Pulmonary artery endothelial cell (primary cell): ENCODE results near the gene EIF4ENIF1. TPM values are rescaled to one million over a fixed set of nuclear protein-coding genes. Genes with fewer than 3 reads are reported as not detected.
"Not testable (repeated sequence)": the region's sequence is repeated elsewhere in the genome, so short reads cannot be mapped to it uniquely, and the experiment has no call there.

ENCODE experiments used
- DNase-seq: peaks from one replicate; pipeline ENCODE4 v3.0.0-alpha.2; 2011; ENCODE audit warnings: low read depth, low spot score
- total RNA-seq: library from RNA; depleted of rRNA; stranded (reverse); fragments of >200 nt; gene quantifications from 2 replicates; pipeline ENCODE4 v1.2.3, GENCODE V29; 2014

EIF4ENIF1 gene, protein sequence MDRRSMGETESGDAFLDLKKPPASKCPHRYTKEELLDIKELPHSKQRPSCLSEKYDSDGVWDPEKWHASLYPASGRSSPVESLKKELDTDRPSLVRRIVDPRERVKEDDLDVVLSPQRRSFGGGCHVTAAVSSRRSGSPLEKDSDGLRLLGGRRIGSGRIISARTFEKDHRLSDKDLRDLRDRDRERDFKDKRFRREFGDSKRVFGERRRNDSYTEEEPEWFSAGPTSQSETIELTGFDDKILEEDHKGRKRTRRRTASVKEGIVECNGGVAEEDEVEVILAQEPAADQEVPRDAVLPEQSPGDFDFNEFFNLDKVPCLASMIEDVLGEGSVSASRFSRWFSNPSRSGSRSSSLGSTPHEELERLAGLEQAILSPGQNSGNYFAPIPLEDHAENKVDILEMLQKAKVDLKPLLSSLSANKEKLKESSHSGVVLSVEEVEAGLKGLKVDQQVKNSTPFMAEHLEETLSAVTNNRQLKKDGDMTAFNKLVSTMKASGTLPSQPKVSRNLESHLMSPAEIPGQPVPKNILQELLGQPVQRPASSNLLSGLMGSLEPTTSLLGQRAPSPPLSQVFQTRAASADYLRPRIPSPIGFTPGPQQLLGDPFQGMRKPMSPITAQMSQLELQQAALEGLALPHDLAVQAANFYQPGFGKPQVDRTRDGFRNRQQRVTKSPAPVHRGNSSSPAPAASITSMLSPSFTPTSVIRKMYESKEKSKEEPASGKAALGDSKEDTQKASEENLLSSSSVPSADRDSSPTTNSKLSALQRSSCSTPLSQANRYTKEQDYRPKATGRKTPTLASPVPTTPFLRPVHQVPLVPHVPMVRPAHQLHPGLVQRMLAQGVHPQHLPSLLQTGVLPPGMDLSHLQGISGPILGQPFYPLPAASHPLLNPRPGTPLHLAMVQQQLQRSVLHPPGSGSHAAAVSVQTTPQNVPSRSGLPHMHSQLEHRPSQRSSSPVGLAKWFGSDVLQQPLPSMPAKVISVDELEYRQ
- 10.9 and 13.4 TPM in 2 replicates for total RNA-seq

DNA sequence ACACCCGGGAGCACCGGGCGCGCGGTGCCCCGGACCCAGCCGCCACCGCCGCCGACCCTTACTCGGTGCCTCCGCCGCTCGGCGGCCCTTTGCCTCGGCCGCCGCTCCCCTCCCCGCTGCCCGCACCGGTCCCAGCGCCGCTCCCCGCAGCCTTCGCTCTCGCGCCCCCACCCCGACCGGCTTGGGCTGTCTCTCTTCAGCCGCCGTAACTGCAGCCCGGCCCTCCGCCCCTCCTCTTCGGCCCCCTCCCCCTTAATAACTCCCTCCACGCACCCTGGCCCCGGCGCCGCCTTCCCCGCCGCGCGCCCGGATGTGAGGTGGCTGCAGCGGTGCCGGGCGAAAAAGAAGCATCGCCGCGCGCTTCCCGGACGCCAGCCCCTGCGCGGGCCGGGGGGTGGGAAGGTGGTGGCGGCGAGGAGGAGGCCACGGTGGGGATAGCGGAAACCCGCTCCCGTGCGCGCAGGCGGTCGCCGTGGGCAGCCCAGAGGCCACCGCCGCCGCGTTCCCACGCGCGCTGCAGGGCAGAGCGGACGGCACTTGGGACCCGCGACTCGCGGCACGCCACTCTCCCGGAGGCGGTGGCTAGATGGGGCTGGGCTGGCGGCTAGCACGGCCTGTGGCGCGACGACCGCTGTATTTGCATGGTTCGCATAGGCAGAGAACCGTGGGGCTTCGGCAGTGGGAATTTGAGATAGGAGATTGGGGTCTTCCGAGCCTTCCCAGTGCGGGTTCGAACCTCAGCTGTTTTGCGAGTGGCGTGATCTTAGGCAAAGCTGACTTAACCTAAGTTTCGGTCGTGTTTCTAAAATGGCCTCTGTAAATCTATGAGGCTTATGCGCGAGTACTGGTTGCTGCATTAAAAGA, at the start of gene EIF4ENIF1:
Gene EIF4ENIF1, minus strand, starts transcription at position 211 of the 864 bp plus-strand sequence. CDS start 1,124 bp downstream, outside the sequence.
- peak; percentile 60 for DNase-seq

DNA sequence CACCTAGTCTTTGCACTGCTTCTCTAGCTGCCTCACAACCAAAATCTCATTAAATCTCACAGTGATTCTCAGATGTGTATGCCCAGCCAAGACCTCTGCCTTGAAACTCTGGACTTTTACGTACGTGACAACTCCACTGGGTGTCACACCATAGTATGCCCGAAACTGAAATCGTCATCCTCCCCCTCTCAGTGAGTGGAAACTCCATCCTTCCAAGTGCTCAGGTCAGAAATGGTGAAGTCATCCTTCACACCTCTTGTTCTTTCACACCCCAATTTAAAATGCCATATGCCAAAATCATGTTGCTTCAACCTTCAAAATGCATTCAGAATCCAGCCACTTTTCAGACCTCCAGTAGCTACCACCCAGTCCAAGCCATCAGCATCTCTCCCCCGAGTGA, 49.2 kb upstream of the EIF4ENIF1 start:
- DNase-seq: no peak

DNA sequence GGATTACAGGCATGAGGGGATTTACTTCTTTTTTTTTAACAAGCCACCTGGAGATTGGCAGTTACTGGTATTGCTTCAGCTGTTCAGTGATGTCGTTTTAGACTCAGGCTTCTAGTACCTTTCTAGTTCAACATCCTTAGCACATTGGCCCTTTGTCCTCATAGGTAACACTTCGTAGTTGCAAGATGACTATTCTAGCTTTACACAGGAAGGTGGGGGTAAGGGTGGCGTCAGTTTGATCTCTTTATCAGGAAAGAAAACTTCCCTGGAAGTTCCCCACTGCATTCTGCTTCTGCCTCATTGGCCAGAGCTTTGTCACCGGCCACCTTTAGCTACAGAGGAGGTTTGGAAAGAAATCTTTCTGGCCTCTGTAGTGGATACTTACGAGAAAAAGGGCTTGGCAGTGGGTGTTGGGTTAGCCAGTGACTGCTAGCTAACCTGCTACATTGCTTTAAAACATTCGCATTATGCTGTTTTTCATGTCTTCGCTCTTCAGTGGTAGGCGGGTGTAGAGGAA, 47.4 kb upstream of the EIF4ENIF1 start:
- no peak for DNase-seq

DNA sequence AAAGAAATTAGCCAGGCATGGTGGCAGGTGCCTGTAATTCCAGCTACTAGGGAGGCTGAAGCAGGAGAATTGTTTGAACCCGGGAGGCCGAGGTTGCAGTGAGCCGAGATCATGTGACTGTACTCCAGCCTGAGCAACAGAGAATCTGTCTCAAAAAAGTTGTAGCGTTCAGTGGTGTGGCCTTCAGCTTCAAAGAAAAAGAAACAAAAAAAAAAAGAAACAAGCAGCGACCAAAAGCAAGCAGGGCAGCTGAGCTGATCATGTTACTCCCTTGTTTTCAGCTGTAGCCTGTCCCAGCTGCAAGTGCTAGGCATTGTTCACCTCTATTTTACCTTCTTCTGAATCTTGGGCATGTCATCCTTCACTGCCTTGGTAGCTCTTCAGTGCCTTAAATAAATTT, 43.7 kb upstream of the EIF4ENIF1 start:
- no peak for DNase-seq

DNA sequence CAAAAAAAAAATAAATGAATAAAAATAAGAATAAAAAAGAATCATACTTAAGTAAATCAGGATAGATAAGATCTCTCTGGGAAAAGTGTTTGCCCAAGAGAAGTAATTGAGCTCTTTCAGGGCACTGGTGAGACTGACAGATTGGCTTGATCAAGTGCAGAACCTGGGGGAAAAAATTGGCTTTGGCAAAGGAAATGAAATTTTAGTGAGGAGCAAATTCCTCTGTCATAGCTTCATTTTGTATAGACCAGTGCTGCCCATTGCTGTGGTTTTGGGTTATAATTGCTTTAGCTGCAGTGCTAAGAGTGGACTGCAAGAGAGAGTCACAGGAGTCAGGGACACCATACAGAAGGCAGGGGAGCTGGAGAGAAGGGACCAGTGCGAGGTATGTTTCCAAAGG, 42.4 kb upstream of the EIF4ENIF1 start:
- DNase-seq: no peak

DNA sequence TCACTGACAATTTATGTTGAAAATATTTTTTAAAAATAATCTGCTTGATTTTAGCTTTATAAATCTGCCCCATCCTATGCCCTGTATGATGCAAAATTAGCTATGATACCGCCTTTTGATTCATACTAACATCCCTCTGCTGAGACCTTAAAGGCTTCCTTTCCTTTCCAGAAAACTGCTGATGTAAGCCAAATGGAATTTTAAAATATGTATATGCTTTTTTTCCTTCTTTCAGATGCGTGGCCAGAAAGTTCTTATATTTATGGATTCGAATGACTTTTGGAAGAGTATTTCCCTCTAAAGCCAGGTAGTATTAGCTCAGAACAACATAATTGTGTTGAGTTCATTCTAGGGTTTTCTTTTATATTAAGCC, 41.2 kb upstream of the EIF4ENIF1 start:
- no peak for DNase-seq

DNA sequence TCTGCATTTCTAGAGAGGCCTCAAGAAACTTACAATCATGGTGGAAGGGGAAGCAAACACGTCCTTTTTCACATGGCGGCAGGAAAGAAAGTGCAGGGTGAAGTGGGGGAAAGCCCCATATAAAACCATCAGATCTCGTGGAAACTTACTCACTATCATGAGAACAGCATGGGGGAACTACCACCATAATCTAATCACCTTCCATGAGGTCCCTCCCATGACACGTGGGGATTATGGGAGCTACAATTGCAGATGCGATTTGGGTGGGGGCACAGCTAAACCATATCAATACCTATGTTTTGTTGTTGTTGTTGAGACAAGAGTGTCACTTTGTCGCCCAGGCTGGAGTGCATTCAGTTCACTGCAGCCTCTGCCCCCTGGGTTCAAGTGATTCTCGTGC, 36.6 kb upstream of the EIF4ENIF1 start:
- no peak for DNase-seq

DNA sequence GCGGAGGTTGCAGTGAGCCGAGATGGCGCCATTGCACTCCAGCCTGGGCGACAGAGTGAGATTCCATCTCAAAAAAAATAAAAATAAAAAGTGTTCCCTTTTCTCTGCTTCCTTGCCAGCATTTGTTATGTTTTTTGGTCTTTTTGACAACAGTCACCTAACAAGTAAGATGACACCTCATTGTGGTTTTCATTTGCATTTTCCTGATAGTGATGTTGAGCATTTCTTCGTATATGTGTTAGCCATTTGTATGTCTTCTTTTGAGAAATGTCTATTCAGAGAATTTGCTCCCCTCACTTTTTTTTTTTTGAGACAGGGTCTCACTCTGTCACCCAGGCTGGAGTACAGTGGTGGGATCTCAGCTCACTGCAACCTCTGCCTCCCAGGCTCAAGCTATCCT, 34.5 kb upstream of the EIF4ENIF1 start:
- not testable (repeated sequence) for DNase-seq

DNA sequence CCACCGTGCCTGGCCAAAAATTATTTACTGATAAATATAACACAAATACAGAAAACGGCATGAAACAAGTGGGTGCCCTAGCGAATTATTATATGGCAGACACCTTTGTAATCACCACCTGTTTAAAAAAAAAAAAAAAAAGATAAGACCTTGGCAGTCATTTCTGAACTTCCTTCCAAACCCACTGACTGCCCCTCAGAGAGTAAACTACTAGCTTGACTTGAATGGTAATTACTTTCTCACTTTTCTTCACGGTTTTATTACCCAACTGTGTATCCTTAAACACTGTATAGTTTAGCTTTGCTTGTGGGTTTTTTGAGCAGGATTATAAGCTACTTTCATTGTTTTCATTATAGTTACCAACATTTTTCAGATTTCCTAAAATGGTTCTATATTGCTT, 30.4 kb upstream of the EIF4ENIF1 start:
- no peak for DNase-seq

DNA sequence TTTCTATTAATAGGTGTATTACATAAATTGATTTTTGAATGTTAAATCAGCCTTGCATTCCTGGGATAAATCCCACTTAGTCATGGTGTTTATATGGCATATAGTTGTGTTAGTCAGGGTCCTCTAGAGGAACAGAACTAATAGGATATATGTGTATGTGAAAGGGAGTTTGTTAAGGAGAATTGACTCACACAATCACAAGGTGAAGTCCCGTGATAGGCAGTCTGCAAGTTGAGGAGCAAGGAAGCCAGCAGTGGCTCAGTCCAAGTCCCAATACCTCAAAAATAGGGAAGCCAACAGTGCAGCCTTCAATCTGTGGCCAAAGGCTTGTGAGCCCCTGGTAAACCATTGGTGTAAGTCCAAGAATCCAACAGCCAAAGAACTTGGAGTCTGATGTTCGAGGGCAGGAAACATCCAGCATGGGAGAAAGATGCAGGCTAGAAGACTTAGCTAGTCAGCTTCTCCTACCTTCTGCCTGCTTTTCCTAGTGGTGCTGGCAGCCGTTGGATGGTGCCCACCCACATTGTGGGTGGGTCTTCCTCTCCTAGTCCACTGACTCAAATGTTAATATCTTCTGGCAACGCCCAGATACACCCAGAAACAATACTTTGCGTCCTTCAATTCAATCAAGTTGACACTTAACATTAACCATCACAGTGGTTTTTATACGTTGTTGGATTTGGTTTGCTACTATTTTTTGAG, 19.6 kb upstream of the EIF4ENIF1 start:
- no peak for DNase-seq

DNA sequence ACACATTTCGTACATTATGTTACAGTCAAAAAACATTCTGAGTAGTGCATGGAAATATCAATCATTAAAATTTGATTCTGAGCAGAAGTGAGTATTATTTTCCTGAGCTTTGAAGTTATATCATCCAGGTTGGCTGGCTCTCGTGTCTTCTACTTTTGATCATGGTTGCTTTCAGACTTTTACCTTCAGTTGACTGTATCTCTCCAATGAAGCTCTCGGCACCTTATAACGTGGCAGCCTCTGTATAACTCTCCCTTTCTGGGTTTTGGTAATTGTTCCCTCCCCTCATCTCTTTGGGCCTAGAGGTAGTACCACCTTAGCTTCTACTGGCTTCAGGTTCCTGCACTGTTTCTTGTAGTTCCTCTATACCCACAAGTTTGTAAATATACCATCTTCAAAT, 18.9 kb upstream of the EIF4ENIF1 start:
- DNase-seq: no peak

DNA sequence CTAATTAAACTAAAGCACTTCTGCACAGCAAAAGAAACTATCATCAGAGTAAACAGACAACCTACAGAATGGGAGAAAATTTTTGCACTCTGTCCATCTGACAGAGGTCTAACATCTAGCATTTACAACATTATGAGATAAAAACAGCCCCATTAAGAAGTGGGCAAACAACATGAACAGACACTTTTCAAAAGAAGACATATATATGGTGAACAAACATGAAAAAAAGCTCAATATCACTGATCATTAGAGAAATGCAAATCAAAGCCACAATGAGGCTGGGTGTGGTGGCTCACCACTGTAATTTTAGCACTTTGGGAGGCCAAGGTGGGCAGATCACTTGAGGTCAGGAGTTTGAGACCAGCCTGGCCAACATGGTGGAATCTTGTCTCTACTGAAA, 17.9 kb upstream of the EIF4ENIF1 start:
- not testable (repeated sequence) for DNase-seq

DNA sequence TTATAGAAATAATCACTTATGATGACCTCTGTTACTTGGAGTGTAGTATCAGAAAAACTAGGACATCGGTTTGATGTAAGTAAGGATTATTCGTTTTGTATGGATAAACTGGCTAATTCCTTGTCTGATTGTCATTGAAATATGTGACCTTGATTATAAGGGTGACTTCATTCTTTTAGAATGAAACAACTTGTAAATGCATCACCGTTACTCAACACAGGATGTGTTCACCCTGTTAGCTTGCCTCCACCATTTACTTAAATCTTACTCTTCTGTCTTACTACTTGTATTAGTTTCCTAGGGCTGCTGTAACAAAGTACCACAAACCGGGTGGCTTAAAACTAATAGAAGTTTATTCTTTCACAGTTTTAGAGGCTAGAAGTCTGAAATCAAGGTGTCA, 14.6 kb upstream of the EIF4ENIF1 start:
- DNase-seq: no peak

DNA sequence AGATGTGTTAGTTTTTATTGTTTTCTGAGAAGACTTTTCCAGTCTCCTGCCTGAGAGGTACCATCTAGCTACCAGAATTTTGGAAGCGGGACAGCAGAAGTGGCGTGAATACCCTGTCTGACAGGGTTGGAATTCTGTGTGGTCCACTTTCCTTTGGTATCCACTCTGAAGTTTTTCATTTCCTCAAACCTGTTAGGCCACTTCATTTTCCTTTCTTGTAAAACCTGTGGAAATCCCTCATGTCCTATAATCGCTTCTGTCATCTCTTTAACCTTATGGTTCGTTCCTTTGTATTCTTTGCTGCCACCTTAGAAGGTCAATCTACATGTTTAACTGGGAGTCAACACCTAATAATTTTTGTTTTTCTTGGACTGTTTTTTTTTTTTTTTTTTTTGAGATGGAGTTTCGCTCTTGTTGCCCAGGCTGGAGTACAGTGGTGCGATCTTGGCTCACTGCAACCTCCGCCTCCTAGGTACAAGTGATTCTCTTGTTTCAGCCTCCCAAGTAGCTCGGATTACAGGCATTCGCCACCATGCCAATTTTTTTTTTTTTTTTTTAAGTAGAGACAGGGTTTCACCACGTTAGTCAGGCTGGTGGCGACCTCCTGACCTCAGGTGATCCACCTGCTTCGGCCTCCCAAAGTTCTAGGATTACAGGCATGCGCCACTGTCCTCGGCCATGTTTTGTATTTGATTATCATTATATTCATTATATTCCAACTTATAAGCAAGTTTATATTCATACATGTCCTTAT, 13.7 kb upstream of the EIF4ENIF1 start:
- DNase-seq: no peak

DNA sequence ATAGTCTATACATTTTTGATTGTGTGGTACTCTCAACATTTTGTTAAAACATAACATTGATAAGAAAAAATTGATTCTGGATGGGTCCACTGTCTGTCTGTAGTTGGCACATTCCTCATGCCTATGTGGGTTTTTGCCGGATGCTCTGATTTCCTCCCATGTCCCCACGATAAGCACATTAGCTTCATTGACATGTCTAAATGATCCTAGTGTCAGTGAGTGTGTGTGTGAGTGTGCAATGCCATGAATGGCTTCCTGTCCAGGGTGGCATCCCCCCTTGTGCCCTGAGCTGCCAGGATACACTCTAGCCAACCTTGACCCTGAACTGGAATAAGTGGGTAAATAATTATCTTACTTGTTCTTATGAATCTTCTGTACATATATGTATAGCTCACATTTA, 12.1 kb upstream of the EIF4ENIF1 start:
- DNase-seq: no peak

DNA sequence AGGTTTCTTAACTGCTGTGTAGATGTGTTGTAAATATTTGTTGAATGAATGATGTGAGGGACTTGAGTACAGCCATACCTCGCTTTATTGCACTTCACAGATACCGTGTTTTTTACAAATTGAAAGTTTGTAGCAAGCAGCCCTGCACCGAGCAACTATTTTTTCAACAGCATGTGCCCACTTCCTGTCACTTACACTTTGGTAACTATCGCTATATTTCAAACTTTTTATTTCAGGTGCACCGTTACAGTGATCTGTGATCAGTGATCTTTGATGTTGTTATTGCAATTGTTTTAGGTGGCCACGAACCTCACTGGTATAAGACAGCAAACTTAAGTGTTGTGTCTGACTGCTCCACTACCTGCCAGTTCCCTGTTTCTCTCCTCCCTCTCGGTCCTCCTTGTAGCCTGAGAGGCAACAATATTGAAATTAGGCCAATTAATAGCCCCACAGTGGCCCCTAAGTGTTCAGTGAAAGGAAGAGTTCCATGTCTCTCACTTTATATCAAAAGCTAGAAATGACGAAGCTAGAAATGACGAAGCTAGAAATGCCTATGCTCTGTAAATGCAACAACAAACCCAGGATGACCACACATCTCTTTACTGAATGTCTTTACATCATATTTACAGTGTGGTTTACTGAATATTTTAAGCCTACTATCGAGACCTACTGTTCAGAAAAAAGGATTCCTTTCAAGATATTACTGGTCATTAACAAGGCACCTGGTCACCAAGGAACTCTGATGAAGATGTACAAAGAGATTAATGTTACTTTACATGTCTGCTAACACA, 7.7 kb upstream of the EIF4ENIF1 start:
- DNase-seq: no peak

DNA sequence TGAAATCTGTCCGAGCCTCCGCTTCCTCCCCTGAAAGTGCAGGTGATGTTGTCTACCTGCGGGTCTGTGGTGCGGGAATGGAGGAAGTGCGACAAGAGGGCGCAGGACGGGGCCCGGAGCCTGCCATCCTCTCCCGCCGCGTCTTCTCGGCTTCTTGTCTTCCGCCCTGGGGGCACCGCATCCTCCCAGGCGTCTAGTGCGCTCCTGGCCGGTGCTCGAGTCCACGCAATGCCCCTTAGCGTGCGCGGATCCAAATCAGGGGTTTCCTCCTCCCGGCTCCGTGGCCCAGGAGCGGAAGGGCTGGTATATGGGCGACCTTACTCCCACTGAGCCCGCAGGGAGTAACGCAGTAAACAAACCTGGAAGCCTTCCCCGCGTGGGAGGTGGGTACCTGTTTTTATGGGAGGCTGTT, 7.1 kb upstream of the EIF4ENIF1 start:
- no peak for DNase-seq

DNA sequence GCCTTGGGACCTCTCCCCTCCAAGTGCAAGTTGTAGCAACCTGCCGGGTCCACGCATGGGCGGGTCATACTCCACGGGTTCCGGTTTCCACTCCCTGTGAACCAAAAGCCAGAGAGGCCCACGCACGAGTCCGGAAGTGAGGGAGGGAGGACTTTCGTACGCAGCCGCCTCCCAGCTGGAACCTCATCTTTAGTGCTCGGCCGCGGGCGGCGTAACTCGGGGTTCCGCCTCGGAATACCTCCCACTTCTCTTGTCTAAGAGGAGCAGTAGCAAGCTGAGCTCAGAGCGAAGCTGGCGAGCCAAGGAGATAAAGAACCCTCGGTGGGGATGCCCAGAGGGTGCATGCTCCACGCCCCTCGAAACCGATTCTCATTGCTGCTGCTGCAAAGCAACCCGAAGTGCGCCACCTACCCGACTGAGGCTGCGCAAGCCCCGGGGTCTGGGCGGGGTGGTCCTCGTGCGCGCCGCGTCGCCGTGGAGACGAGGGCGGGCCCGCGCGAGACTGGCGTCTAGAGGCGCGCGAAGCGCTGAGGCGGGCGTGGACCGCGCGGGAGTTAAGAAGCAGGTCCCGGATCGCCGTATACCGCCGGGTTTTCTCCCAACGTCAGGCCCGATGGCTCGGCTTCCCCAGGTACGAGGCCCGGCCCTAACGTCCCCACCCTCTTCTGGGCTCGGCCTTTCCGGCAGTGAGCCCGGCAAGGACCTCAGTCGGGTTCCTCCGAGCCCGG, 6.5 kb upstream of the EIF4ENIF1 start, which contains the start of gene SFI1:
Gene SFI1, plus strand, starts transcription at position 530 of the 728 bp plus-strand sequence. CDS start 11,749 bp downstream, outside the sequence.
- DNase-seq: peak; percentile 51
